PC-9 (cell line): Measurements from ENCODE around the gene ZNF440. TPM values are rescaled to one million over a fixed set of nuclear protein-coding genes. Genes with fewer than 3 reads are reported as not detected.
"Not testable (repeated sequence)": the region's sequence is repeated elsewhere in the genome, so short reads cannot be mapped to it uniquely, and the experiment has no call there.

Experiments used
- BruUV-seq: library from RNA; stranded (reverse); fragments of 400-500 nt; replicated peaks from 2 replicates; lab custom pipeline; 2021; lab: Mats Ljungman, UMichigan
- CTCF ChIA-PET: fragments of 300-600 bp; sonication (Branson Sonifier 250); formaldehyde crosslinking; loops from one replicate; lab custom pipeline; 2022; ENCODE audit warnings: antibody characterized with exemption; lab: Charles Lee
- POLR2A ChIA-PET: fragments of 300-600 bp; sonication (Branson Sonifier 250); formaldehyde crosslinking; loops from one replicate; lab custom pipeline; 2022; ENCODE audit warnings: antibody characterized with exemption; ENCODE audit not compliant: unreplicated experiment; lab: Charles Lee
- DNase-seq, 2 experiments: peaks; one replicate each; pipeline versions ENCODE4 v3.0.0 to v3.0.0-alpha.2; 2015 to 2022; ENCODE audit warnings: mixed read lengths in 1 of 2
- H2AFZ ChIP-seq: fragments of 200-600 bp; sonication (generic); 2 replicates; pipeline ENCODE4 v1.8.1; 2017; ENCODE audit warnings: antibody characterized with exemption
- H3F3A ChIP-seq: fragments of 200-600 bp; sonication (generic); 2 replicates; pipeline ENCODE4 v1.8.1; 2017; ENCODE audit warnings: antibody characterized with exemption, mild to moderate bottlenecking, low read depth; ENCODE audit not compliant: insufficient read depth
- H3K27ac ChIP-seq: fragments of 200-600 bp; sonication (generic); 2 replicates; pipeline ENCODE4 v1.6.1; 2016; ENCODE audit warnings: mixed run types
- H3K27me3 ChIP-seq: fragments of 200-600 bp; sonication (generic); 2 replicates; pipeline ENCODE4 v1.6.1; 2016; ENCODE audit warnings: low read depth, mixed run types; ENCODE audit not compliant: insufficient read depth
- H3K36me3 ChIP-seq: fragments of 200-600 bp; sonication (generic); 2 replicates; pipeline ENCODE4 v1.6.1; 2016; ENCODE audit warnings: low read depth, mixed run types
- H3K4me1 ChIP-seq: fragments of 200-600 bp; sonication (generic); replicated peaks from 2 replicates; pipeline ENCODE4 v1.6.1; 2016; ENCODE audit warnings: mixed run types; ENCODE audit not compliant: insufficient read depth
- H3K4me2 ChIP-seq: fragments of 200-600 bp; sonication (generic); 2 replicates; pipeline ENCODE4 v1.6.1; 2017; ENCODE audit warnings: mixed run types
- H3K4me3 ChIP-seq: fragments of 200-600 bp; sonication (generic); 2 replicates; pipeline ENCODE4 v1.6.1; 2016; ENCODE audit warnings: mixed run types
- H3K79me2 ChIP-seq: fragments of 200-600 bp; sonication (generic); 2 replicates; pipeline ENCODE4 v1.6.1; 2017; ENCODE audit warnings: low read depth, mixed run types
- H3K9me2 ChIP-seq: fragments of 200-600 bp; sonication (generic); 2 replicates; pipeline ENCODE4 v1.8.1; 2017; ENCODE audit warnings: mild to moderate bottlenecking; ENCODE audit not compliant: insufficient read depth
- H3K9me3 ChIP-seq: fragments of 200-600 bp; sonication (generic); 2 replicates; pipeline ENCODE4 v1.8.1; 2016; ENCODE audit warnings: low read depth; ENCODE audit not compliant: insufficient read depth
- H4K20me1 ChIP-seq: fragments of 200-600 bp; sonication (generic); 2 replicates; pipeline ENCODE4 v1.8.1; 2017; ENCODE audit not compliant: insufficient read depth
- CTCF ChIP-seq: fragments of 200-600 bp; sonication (generic); conservative IDR thresholded peaks from 2 replicates; pipeline ENCODE4 v1.6.1; 2017; ENCODE audit warnings: mixed run types, antibody characterized with exemption, mild to moderate bottlenecking, moderate library complexity
- EZH2 ChIP-seq: fragments of 200-600 bp; sonication (generic); IDR thresholded peaks from 2 replicates; pipeline ENCODE4 v1.8.0; 2017; ENCODE audit warnings: antibody characterized with exemption, low read depth
- intact Hi-C: fragments of 100-400 bp; cut with micrococcal nuclease; formaldehyde crosslinking; loops from one replicate; pipeline ENCODE4 v1.10.0; 2022; ENCODE audit not compliant: unreplicated experiment
- total RNA-seq: library from RNA; stranded (reverse); gene quantifications from 2 replicates; pipeline ENCODE4 v1.2.3, GENCODE V29; 2021

The ZNF440 gene
- total RNA-seq, 1 experiment from 2014 or later = 12.5 TPM

- Histone ChIP-seq H3K9me3 (no peaks in the 10 kb centered on the region), H2AFZ (no peak within 1 kb of the TSS), H4K20me1 (no peaks in the 10 kb centered on the region), H3K79me2 (no peaks in the 10 kb centered on the region), H3K4me2 (no peak within 1 kb of the TSS), H3K27ac (no peak within 1 kb of the TSS), H3F3A (no peaks in the 10 kb centered on the region), H3K4me1 (no peaks in the 10 kb centered on the region), H3K27me3 (peaks cover 14% of the 10 kb centered on the region; the same call in 1 of the 2 replicates), H3K9me2 (no peaks in the 10 kb centered on the region), H3K4me3 (no peak within 1 kb of the TSS), H3K36me3 (no peaks in the 10 kb centered on the region)
- POLR2A ChIA-PET = no interaction called here
- intact Hi-C loops = no loop called here
- DNase-seq = peak in 1 of 2 experiments; percentile 61
- BruUV-seq = no TSS peak
- CTCF ChIA-PET = no interaction called here
- TF ChIP-seq CTCF (no peak), EZH2 (no peak)
Measured at GRCh38 chr19:11848594-11849469, 34.8 kb downstream of the ZNF440 start, which contains the start of gene ZNF439. Gene ZNF439 (plus strand): TSS chr19:11848726. CDS start chr19:11848868, 142 bp downstream.

- H3K9me3 ChIP-seq, CTCF ChIA-PET, H4K20me1 ChIP-seq, H3K27ac ChIP-seq, DNase-seq, H3K9me2 ChIP-seq, H3K79me2 ChIP-seq, H2AFZ ChIP-seq, intact Hi-C loops, POLR2A ChIA-PET, H3K4me1 ChIP-seq, H3F3A ChIP-seq, H3K36me3 ChIP-seq, BruUV-seq, H3K4me2 ChIP-seq, H3K4me3 ChIP-seq: not testable (repeated sequence)
- H3K27me3 ChIP-seq = peaks cover 14% of the 10 kb centered on the region; the same call in 1 of the 2 replicates
Measured at GRCh38 chr19:11850289-11850688, 36.2 kb downstream of the ZNF440 start.

GRCh38 chr19:11853358-11853757, 39.3 kb downstream of the ZNF440 start:
- TF ChIP-seq CTCF (no peak), EZH2 (no peak)
- H3F3A ChIP-seq = no peaks in the 10 kb centered on the region
- BruUV-seq = no TSS peak
- H3K9me2 ChIP-seq = no peaks in the 10 kb centered on the region
- no peak overlapping the region for H3K27ac ChIP-seq
- intact Hi-C loops = no loop called here
- ChIA-PET POLR2A (no interaction called here), CTCF (no interaction called here)
- no peaks in the 10 kb centered on the region for H4K20me1 ChIP-seq
- H2AFZ ChIP-seq = no peak overlapping the region
- H3K9me3 ChIP-seq = no peaks in the 10 kb centered on the region
- no peaks in the 10 kb centered on the region for H3K4me1 ChIP-seq
- H3K79me2 ChIP-seq = no peaks in the 10 kb centered on the region
- DNase-seq = no peak
- H3K36me3 ChIP-seq = no peaks in the 10 kb centered on the region
- H3K27me3 ChIP-seq = peaks cover 29% of the 10 kb centered on the region
- H3K4me2 ChIP-seq = no peak overlapping the region
- H3K4me3 ChIP-seq = no peak overlapping the region
